Globus pallidus (tissue), 1 donor: ENCODE measurements around the gene SETD3.
A peak's percentile ranks its signal among the peaks of the same experiment; 100 is the strongest.
"Not testable (repeated sequence)": the region's sequence is repeated elsewhere in the genome, so short reads cannot be mapped to it uniquely, and the experiment has no call there.

Experiments used
- DNase-seq: peaks from one replicate; pipeline ENCODE4 v3.0.0-alpha.2; 2015; ENCODE audit warnings: low spot score

SETD3 gene

DNA sequence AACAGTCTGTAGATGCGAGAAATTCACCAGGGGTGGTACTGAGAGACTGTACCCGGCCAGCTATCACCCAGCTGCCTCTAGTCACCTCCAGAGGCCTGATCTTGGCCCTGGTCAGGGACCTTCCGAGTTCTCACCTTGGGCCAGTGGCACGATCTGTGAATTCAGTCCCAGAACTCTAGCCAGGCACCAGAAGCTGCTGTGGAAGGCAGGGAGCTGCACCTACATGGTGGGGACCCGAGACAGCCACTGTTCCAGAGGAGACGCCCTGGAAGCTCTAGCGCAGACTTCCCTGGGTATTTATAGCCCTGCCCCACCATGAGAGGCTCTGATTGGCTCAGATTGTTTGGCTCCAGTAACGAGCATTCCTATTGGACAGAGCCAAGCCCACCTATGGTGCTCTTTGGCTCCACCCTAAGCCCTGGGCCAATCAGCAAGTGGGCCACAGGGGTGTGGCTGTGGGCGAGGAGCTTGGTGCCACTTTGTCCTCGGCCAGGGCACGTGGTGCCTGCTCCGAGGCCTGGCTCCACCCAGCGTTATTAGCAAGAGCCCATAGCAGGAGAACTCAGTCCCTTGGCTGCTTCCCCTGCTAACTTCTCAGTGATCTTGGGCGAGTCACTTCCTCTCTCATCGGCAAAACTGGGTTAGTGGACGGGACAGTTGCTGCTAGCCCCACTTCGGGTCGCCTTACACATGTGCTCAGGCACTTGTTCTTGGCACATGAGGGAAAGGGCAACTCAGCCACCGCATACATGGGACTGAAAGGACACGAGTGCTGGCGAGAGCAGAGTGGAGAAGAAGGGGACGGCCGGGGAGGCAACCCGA lies 119.7 kb downstream of the SETD3 start:
- DNase-seq: no peak

- DNase-seq: no peak
Observed at GRCh38 chr14:99359906-99360305, 120.8 kb downstream of the SETD3 start.

DNA sequence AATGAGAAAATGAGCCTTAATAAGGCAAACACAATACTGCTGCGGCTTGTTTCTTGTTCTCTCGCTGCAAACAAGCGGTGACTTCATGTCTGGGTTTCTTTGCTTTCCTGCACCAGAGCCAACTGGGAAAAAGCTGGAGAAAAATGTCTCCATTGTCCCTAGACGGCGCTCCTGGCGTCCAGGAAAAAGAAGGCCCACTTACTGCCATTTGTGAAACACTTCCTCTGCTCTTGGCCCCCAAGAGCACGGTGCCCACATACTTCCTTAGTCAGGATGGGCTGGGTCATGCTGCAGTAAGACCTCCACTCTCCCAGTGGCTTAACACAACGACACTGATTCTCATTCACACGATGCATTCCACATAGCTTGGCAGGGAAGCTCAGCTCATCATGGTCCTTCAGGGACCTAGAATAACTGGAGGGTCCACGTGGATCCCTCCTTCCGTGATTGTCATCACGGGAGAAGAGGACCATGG lies 122.7 kb downstream of the SETD3 start:
- peak; percentile 29 for DNase-seq

GRCh38 chr14:99357151-99357915 lies 123.3 kb downstream of the SETD3 start:
- DNase-seq: no peak

- DNase-seq: no peak
Observed at GRCh38 chr14:99356031-99356608, 124.5 kb downstream of the SETD3 start.

GRCh38 chr14:99354166-99354875 lies 126.3 kb downstream of the SETD3 start:
- no peak for DNase-seq

DNA sequence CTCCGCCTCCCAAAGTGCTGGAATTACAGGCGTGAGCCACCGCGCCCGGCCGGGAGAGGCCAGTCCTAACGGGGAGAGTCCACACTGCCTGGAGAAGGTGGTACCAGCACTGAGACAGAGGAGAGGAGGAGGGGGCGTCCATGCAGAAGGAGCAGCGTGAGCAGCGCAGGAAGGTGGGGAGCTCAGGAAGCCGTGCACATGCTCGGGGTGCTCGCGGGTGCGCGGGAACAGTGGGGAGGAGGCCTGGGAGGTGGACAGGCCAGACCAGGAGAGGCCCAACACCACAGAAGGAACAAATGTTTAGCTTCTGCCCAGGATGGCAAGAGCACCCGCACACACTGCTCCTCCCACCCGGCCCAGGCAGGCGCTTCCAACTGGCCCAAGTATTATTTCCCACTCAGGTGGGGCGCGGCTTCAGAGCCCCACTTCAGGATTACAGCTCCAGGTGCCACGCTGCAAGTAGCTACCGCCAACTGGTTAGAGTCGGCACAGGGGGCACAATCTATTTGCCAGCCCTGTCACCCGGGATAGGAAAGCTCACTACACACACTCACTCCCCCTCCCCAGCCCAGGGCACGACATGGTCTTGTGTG lies 127.9 kb downstream of the SETD3 start:
- DNase-seq: no peak

GRCh38 chr14:99351166-99352007 lies 129.3 kb downstream of the SETD3 start:
- no peak for DNase-seq

- no peak for DNase-seq
Observed at GRCh38 chr14:99350751-99351150, 129.9 kb downstream of the SETD3 start.

DNA sequence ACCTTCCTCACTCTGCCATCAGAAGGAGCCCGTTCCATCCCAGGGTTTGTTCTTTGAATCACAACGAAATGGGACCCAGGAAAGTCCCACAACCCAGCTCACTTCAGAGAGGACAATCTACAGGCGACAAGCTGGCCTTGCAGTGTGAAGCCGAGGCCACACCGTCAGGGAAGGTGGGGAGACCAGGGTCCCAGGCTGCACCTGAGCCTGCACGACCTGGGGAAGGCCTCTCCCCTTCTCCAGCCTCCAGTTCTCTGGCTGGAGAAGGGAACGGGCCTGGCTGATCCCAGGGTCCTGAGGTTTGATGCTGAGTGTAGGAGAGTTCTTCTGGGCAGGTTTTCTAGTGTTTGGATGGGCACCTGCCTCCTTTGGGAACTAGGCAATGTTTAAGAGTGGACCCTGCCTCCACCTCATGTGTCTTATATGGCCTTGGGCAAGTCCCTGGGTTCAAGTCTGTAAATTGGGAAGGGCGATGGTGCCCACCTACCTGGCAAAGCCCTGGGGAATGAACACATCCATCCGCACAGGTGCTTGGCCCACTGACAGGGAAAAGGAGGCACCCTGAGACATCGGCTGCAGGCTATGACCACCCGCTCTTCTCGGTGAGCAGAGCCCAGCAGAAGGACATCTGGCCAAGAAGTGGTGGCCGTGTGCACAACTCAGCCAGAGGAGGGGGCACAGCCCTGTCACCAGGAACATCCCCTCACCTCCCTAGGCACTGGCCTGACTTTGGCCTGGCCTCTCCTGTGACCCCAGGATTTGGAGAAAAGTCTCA lies 130.8 kb downstream of the SETD3 start:
- no peak for DNase-seq

DNA sequence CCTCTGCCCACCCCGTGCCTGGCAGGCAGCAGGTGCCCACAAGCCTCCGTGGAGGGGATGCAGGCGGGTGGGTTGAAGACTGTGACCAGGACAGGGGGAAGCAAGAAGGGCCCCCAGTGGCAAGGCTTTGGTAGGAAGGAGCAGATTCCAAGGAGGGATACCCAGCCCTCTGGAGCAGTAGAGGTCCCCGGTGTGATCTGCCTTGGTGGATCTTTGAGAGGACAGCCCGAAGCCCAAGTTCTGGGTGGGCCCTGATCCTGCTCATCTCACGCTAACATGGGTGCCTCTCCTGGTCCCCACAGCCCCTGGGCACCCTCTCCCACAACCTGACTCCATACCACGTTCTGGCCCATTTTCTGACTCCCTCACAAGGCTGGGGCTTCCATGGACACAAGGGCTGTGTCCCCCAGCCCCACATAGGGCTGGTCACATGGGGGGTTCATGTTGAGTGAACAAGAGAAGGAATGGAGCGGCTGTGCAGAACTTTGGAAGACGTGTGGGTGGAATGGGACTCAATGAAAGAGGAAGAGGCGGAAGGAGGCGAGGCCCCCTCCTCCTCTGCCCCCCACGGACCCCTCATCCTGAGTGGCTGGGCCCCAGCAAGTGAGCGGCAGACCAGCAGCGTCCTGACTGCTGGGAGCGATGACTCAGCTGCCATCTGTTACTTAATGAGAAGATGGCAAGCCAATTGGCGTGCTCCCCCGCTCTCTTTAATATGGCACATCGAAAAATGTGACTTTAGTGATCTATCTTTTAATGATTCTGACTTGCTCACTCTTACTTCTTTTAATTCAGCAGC lies 131.6 kb downstream of the SETD3 start:
- no peak for DNase-seq

DNA sequence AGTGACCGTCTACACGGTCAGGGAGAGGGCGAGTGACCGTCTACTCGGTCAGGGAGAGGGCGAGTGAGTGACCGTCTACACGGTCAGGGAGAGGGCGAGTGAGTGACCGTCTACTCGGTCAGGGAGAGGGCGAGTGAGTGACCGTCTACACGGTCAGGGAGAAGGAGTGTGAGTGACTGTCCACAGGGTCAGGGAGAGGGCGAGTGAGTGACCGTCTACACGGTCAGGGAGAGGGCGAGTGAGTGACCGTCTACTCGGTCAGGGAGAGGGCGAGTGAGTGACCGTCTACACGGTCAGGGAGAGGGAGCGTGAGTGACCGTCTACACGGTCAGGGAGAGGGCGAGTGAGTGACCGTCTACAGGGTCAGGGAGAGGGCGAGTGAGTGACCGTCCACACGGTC lies 132.4 kb downstream of the SETD3 start:
- not testable (repeated sequence) for DNase-seq
